Measurements from ENCODE around the gene TMEM9B. TPM values are rescaled to one million over a fixed set of nuclear protein-coding genes. Genes with fewer than 3 reads are reported as not detected.
"Not testable (repeated sequence)": the region's sequence is repeated elsewhere in the genome, so short reads cannot be mapped to it uniquely, and the experiment has no call there.

TMEM9B gene
- polyA plus RNA-seq (2013, experiment 1 of 2) = 14.0 TPM
- polyA plus RNA-seq (2013, experiment 2 of 2) = 16.4 TPM

- 1% methylated on average over 67 of the region's 67 CpGs for WGBS
- peaks cover 9% of the 10 kb centered on the region for H3K4me1 ChIP-seq (ENCODE audit: insufficient read depth, low read length)
- H3K9ac ChIP-seq (ENCODE audit: low read depth, low read length) = peak within 1 kb of the TSS; percentile 87
- peak within 1 kb of the TSS; percentile 96 for H3K27ac ChIP-seq (ENCODE audit: low read depth, low read length)
- no peaks in the 10 kb centered on the region for H3K9me3 ChIP-seq (ENCODE audit: insufficient read depth, low read depth, low read length)
- no peaks in the 10 kb centered on the region for H3K27me3 ChIP-seq (ENCODE audit: insufficient read depth, low read length)
- peak within 1 kb of the TSS; percentile 100 for H3K4me3 ChIP-seq (ENCODE audit: low read length)
- H3K36me3 ChIP-seq (ENCODE audit: insufficient read depth, low read length) = no peaks in the 10 kb centered on the region
Observed at GRCh38 chr11:8964324-8965320, at the start of gene TMEM9B. Gene TMEM9B, minus strand, starts transcription at chr11:8964442. Its CDS starts 129 bp downstream, at chr11:8964313.

DNA sequence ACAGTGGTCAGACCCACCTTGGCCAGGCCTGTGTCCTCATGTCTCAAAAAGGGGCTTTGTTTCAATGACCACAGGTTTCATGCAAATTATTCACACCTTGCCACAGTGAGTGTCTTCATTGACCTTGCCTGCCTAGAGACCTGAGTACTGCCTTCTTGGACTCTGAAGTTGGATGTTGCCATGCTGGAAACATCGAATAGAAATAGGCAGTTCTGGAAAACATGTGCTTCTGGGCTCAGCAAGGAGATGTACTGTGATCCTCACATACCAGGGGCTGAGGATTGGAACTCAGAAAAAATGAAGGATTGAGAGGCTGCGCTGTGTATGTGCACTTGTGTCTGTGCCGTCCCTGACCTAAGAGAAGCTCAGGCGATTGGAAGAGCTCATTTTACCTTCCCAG lies 49.1 kb upstream of the TMEM9B start:
- Histone ChIP-seq H3K27ac (ENCODE audit: low read depth, low read length) (no peak overlapping the region), H3K4me1 (ENCODE audit: insufficient read depth, low read length) (no peaks in the 10 kb centered on the region), H3K9me3 (ENCODE audit: insufficient read depth, low read depth, low read length) (no peaks in the 10 kb centered on the region), H3K27me3 (ENCODE audit: insufficient read depth, low read length) (peaks cover 2% of the 10 kb centered on the region; the same call in 1 of the 2 replicates), H3K9ac (ENCODE audit: low read depth, low read length) (no peak overlapping the region), H3K4me3 (ENCODE audit: low read length) (no peak overlapping the region), H3K36me3 (ENCODE audit: insufficient read depth, low read length) (no peaks in the 10 kb centered on the region)
- 94% methylated on average over 4 of the region's 4 CpGs for WGBS

DNA sequence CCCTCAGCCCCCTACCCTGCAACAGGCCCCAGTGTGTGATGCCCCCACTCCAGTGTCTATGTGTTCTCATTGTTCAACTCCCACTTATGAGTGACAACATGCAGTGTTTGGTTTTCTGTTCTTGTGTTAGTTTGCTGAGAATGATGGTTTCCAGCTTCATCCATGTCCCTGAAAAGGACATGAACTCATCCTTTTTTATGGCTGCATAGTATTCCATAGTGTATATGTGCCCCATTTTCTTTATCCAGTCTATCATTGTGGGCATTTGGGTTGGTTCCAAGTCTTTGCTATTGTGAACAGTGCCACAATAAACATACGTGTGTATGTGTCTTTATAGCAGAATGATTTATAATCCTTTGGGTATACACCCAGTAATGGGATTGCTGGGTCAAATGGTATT lies 45.3 kb upstream of the TMEM9B start:
- WGBS = no CpG with 5 or more reads among the region's 1 CpG
- H3K9ac ChIP-seq (ENCODE audit: low read depth, low read length); H3K9me3 ChIP-seq (ENCODE audit: insufficient read depth, low read depth, low read length); H3K36me3 ChIP-seq (ENCODE audit: insufficient read depth, low read length); H3K4me1 ChIP-seq (ENCODE audit: insufficient read depth, low read length); H3K4me3 ChIP-seq (ENCODE audit: low read length); H3K27ac ChIP-seq (ENCODE audit: low read depth, low read length): not testable (repeated sequence)
- peaks cover 37% of the 10 kb centered on the region for H3K27me3 ChIP-seq (ENCODE audit: insufficient read depth, low read length)

GRCh38 chr11:9008661-9009060 lies 44.4 kb upstream of the TMEM9B start:
- Histone ChIP-seq H3K9ac (ENCODE audit: low read depth, low read length) (no peak overlapping the region), H3K9me3 (ENCODE audit: insufficient read depth, low read depth, low read length) (no peaks in the 10 kb centered on the region), H3K4me1 (ENCODE audit: insufficient read depth, low read length) (no peaks in the 10 kb centered on the region), H3K36me3 (ENCODE audit: insufficient read depth, low read length) (no peaks in the 10 kb centered on the region), H3K27me3 (ENCODE audit: insufficient read depth, low read length) (peaks cover 46% of the 10 kb centered on the region), H3K4me3 (ENCODE audit: low read length) (no peak overlapping the region), H3K27ac (ENCODE audit: low read depth, low read length) (no peak overlapping the region)
- WGBS = 87% methylated on average over 1 of the region's 1 CpG

- Histone ChIP-seq H3K9me3 (ENCODE audit: insufficient read depth, low read depth, low read length) (no peaks in the 10 kb centered on the region), H3K4me3 (ENCODE audit: low read length) (no peak overlapping the region), H3K4me1 (ENCODE audit: insufficient read depth, low read length) (peaks cover 4% of the 10 kb centered on the region), H3K36me3 (ENCODE audit: insufficient read depth, low read length) (no peaks in the 10 kb centered on the region), H3K27me3 (ENCODE audit: insufficient read depth, low read length) (peaks cover 52% of the 10 kb centered on the region), H3K9ac (ENCODE audit: low read depth, low read length) (no peak overlapping the region), H3K27ac (ENCODE audit: low read depth, low read length) (no peak overlapping the region)
- 78% methylated on average over 3 of the region's 3 CpGs for WGBS
Observed at GRCh38 chr11:9008011-9008550, 43.8 kb upstream of the TMEM9B start.

DNA sequence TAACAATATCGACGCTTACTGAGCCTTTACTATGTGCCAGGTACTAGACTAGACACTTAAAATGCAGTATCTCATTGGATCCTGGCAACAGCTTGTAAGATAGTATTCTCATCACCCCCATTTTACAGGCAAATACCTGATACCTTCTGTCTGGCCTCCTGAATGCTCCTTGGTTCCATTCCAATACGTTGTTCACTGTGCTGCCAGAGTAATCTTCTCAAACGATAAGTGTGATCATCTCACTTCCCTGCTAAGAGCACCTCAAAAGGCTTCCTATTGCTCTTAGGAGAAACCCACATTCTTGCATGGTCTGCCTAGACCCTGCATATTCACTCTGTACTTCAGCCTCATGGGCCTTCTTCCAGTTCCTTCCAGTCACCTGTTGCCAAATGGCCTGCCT lies 40.8 kb upstream of the TMEM9B start:
- no peak overlapping the region for H3K27ac ChIP-seq (ENCODE audit: low read depth, low read length)
- WGBS = 85% methylated on average over 4 of the region's 4 CpGs
- H3K9me3 ChIP-seq (ENCODE audit: insufficient read depth, low read depth, low read length) = no peaks in the 10 kb centered on the region
- no peak overlapping the region for H3K9ac ChIP-seq (ENCODE audit: low read depth, low read length)
- H3K4me3 ChIP-seq (ENCODE audit: low read length) = no peak overlapping the region
- H3K27me3 ChIP-seq (ENCODE audit: insufficient read depth, low read length) = peaks cover 78% of the 10 kb centered on the region
- H3K4me1 ChIP-seq (ENCODE audit: insufficient read depth, low read length) = peaks cover 9% of the 10 kb centered on the region
- H3K36me3 ChIP-seq (ENCODE audit: insufficient read depth, low read length) = no peaks in the 10 kb centered on the region

- no peak overlapping the region for H3K27ac ChIP-seq (ENCODE audit: low read depth, low read length)
- peak overlapping the region; percentile 52 for H3K4me3 ChIP-seq (ENCODE audit: low read length)
- peaks cover 78% of the 10 kb centered on the region for H3K27me3 ChIP-seq (ENCODE audit: insufficient read depth, low read length)
- 4% methylated on average over 69 of the region's 69 CpGs for WGBS
- H3K9ac ChIP-seq (ENCODE audit: low read depth, low read length) = no peak overlapping the region
- peaks cover 9% of the 10 kb centered on the region for H3K4me1 ChIP-seq (ENCODE audit: insufficient read depth, low read length)
- no peaks in the 10 kb centered on the region for H3K36me3 ChIP-seq (ENCODE audit: insufficient read depth, low read length)
- H3K9me3 ChIP-seq (ENCODE audit: insufficient read depth, low read depth, low read length) = no peaks in the 10 kb centered on the region
Observed at GRCh38 chr11:9004183-9004926, 40.1 kb upstream of the TMEM9B start.

GRCh38 chr11:9003573-9004182 lies 39.4 kb upstream of the TMEM9B start, which contains the start of gene NRIP3:
Gene NRIP3, minus strand, starts transcription at chr11:9004001. Its CDS starts 66 bp downstream, at chr11:9003935.
- Histone ChIP-seq H3K27ac (ENCODE audit: low read depth, low read length) (no peak within 1 kb of the TSS), H3K36me3 (ENCODE audit: insufficient read depth, low read length) (no peaks in the 10 kb centered on the region), H3K9ac (ENCODE audit: low read depth, low read length) (peak within 1 kb of the TSS; percentile 35; the same call in 1 of the 2 replicates), H3K27me3 (ENCODE audit: insufficient read depth, low read length) (peaks cover 77% of the 10 kb centered on the region), H3K9me3 (ENCODE audit: insufficient read depth, low read depth, low read length) (no peaks in the 10 kb centered on the region), H3K4me3 (ENCODE audit: low read length) (peak within 1 kb of the TSS; percentile 52), H3K4me1 (ENCODE audit: insufficient read depth, low read length) (peaks cover 9% of the 10 kb centered on the region)
- WGBS = under 1% methylated on average over 83 of the region's 83 CpGs

- Histone ChIP-seq H3K27me3 (ENCODE audit: insufficient read depth, low read length) (peaks cover 75% of the 10 kb centered on the region), H3K36me3 (ENCODE audit: insufficient read depth, low read length) (no peaks in the 10 kb centered on the region), H3K4me1 (ENCODE audit: insufficient read depth, low read length) (peaks cover 9% of the 10 kb centered on the region), H3K4me3 (ENCODE audit: low read length) (peak overlapping the region; percentile 52), H3K9ac (ENCODE audit: low read depth, low read length) (peak overlapping the region; percentile 35; the same call in 1 of the 2 replicates), H3K27ac (ENCODE audit: low read depth, low read length) (no peak overlapping the region), H3K9me3 (ENCODE audit: insufficient read depth, low read depth, low read length) (no peaks in the 10 kb centered on the region)
- WGBS = 6% methylated on average over 6 of the region's 8 CpGs
Observed at GRCh38 chr11:9002920-9003572, 38.8 kb upstream of the TMEM9B start.

GRCh38 chr11:9001736-9002135 lies 37.5 kb upstream of the TMEM9B start:
- Histone ChIP-seq H3K4me1 (ENCODE audit: insufficient read depth, low read length) (peaks cover 9% of the 10 kb centered on the region), H3K9ac (ENCODE audit: low read depth, low read length) (no peak overlapping the region), H3K27ac (ENCODE audit: low read depth, low read length) (no peak overlapping the region), H3K36me3 (ENCODE audit: insufficient read depth, low read length) (no peaks in the 10 kb centered on the region), H3K9me3 (ENCODE audit: insufficient read depth, low read depth, low read length) (no peaks in the 10 kb centered on the region), H3K4me3 (ENCODE audit: low read length) (no peak overlapping the region), H3K27me3 (ENCODE audit: insufficient read depth, low read length) (peaks cover 63% of the 10 kb centered on the region)
- WGBS = 63% methylated on average over 6 of the region's 6 CpGs
